H9 (cell line): ENCODE measurements around the gene CCM2L. TPM values are rescaled to one million over a fixed set of nuclear protein-coding genes. Genes with fewer than 3 reads are reported as not detected.
A peak's percentile ranks its signal among the peaks of the same experiment; 100 is the strongest.

Experiments
- DNase-seq: peaks from one replicate; pipeline ENCODE4 v3.0.0-alpha.2; 2017
- H2AFZ ChIP-seq: one replicate; pipeline ENCODE4 v1.6.1; 2013; ENCODE audit warnings: mild to moderate bottlenecking, low read length, control low read depth, moderate library complexity
- H2AK5ac ChIP-seq: 2 replicates; pipeline ENCODE4 v1.6.1; 2013; ENCODE audit warnings: low read length, control low read depth, mixed read lengths; ENCODE audit not compliant: insufficient read length
- H2BK120ac ChIP-seq: one replicate; pipeline ENCODE4 v1.6.1; 2013; ENCODE audit warnings: low read depth, mild to moderate bottlenecking, low read length, control low read depth, inconsistent platforms; ENCODE audit not compliant: poor library complexity, severe bottlenecking
- H2BK12ac ChIP-seq: 2 replicates; pipeline ENCODE4 v1.6.1; 2013; ENCODE audit warnings: low read length, control low read depth, mixed read lengths, low read depth; ENCODE audit not compliant: insufficient read length
- H2BK15ac ChIP-seq: 2 replicates; pipeline ENCODE4 v1.6.1; 2013; ENCODE audit warnings: low read depth, low read length, control low read depth
- H2BK20ac ChIP-seq: one replicate; pipeline ENCODE4 v1.6.1; 2013; ENCODE audit warnings: low read depth, mild to moderate bottlenecking, low read length, control low read depth, inconsistent platforms; ENCODE audit not compliant: poor library complexity, severe bottlenecking
- H2BK5ac ChIP-seq: 2 replicates; pipeline ENCODE4 v1.6.1; 2013; ENCODE audit warnings: low read length, control low read depth, mixed read lengths; ENCODE audit not compliant: insufficient read length
- H3K14ac ChIP-seq: 2 replicates; pipeline ENCODE4 v1.6.1; 2013; ENCODE audit warnings: low read length, control low read depth; ENCODE audit not compliant: insufficient read depth
- H3K18ac ChIP-seq: 2 replicates; pipeline ENCODE4 v1.6.1; 2013; ENCODE audit warnings: low read depth, mild to moderate bottlenecking, mixed read lengths, low read length, control low read depth; ENCODE audit not compliant: insufficient read length
- H3K23ac ChIP-seq: 2 replicates; pipeline ENCODE4 v1.6.1; 2013; ENCODE audit warnings: low read length, control low read depth, mixed read lengths, low read depth; ENCODE audit not compliant: insufficient read length
- H3K23me2 ChIP-seq: 2 replicates; pipeline ENCODE4 v1.6.1; 2013; ENCODE audit warnings: low read depth, mild to moderate bottlenecking, mixed read lengths, low read length, control low read depth; ENCODE audit not compliant: insufficient read length, poor library complexity, severe bottlenecking
- H3K27ac ChIP-seq: 2 replicates; pipeline ENCODE4 v1.5.1; 2013; ENCODE audit warnings: low read length, control low read depth, mixed read lengths, low read depth; ENCODE audit not compliant: insufficient read length
- H3K27me3 ChIP-seq: 2 replicates; pipeline ENCODE4 v1.6.1; 2013; ENCODE audit warnings: low read length, control low read depth, inconsistent platforms; ENCODE audit not compliant: insufficient read depth
- H3K4ac ChIP-seq: 2 replicates; pipeline ENCODE4 v1.6.1; 2013; ENCODE audit warnings: low read depth, mild to moderate bottlenecking, control low read depth, inconsistent platforms, low read length, moderate library complexity
- H3K4me1 ChIP-seq: 2 replicates; pipeline ENCODE4 v1.6.1; 2013; ENCODE audit warnings: low read length, control low read depth, inconsistent platforms; ENCODE audit not compliant: insufficient read depth
- H3K4me2 ChIP-seq: 2 replicates; pipeline ENCODE4 v1.6.1; 2013; ENCODE audit warnings: low read length, control low read depth, mixed read lengths; ENCODE audit not compliant: insufficient read length, insufficient read depth
- H3K56ac ChIP-seq: 2 replicates; pipeline ENCODE4 v1.6.1; 2013; ENCODE audit warnings: low read depth, mild to moderate bottlenecking, mixed read lengths, low read length, control low read depth; ENCODE audit not compliant: insufficient read length
- H3K79me1 ChIP-seq: 2 replicates; pipeline ENCODE4 v1.6.1; 2013; ENCODE audit warnings: low read depth, mild to moderate bottlenecking, moderate library complexity, low read length, control low read depth, inconsistent platforms; ENCODE audit not compliant: insufficient read depth, poor library complexity, severe bottlenecking
- H3K79me2 ChIP-seq: 2 replicates; pipeline ENCODE4 v1.6.1; 2013; ENCODE audit warnings: low read length, control low read depth, inconsistent platforms; ENCODE audit not compliant: insufficient read depth
- H3K9ac ChIP-seq: 2 replicates; pipeline ENCODE4 v1.6.1; 2013; ENCODE audit warnings: low read length, control low read depth, mixed read lengths; ENCODE audit not compliant: insufficient read length; ENCODE audit errors: extremely low read depth
- H3K9me3 ChIP-seq: one replicate; pipeline ENCODE4 v1.6.1; 2013; ENCODE audit warnings: low read depth, low read length, inconsistent platforms; ENCODE audit not compliant: control insufficient read depth
- H3T11ph ChIP-seq: one replicate; pipeline ENCODE4 v1.6.1; 2013; ENCODE audit warnings: mild to moderate bottlenecking, low read length, control low read depth, inconsistent platforms
- H4K20me1 ChIP-seq: one replicate; pipeline ENCODE4 v1.6.1; 2013; ENCODE audit not compliant: control insufficient read depth, insufficient read length, insufficient read depth
- H4K5ac ChIP-seq: 2 replicates; pipeline ENCODE4 v1.6.1; 2013; ENCODE audit warnings: low read depth, mild to moderate bottlenecking, mixed read lengths, low read length, control low read depth; ENCODE audit not compliant: insufficient read length
- H4K8ac ChIP-seq: replicated peaks from 2 replicates; pipeline ENCODE4 v1.6.1; 2013; ENCODE audit warnings: low read length, control low read depth, mixed read lengths, low read depth; ENCODE audit not compliant: insufficient read length
- H4K91ac ChIP-seq: 2 replicates; pipeline ENCODE4 v1.6.1; 2013; ENCODE audit warnings: low read depth, mild to moderate bottlenecking, moderate library complexity, mixed read lengths, low read length, control low read depth; ENCODE audit not compliant: insufficient read length
- H3K27ac Mint-ChIP-seq, 3 experiments: 2 replicates in 2 of 3; 3 replicates in 1 of 3; pipeline ENCODE4 v1.8.0; 2020 to 2021; ENCODE audit warnings: mixed read lengths in 3 of 3, mild to moderate bottlenecking in 1 of 3, moderate library complexity in 1 of 3
- H3K27me3 Mint-ChIP-seq: 2 replicates; pipeline ENCODE4 v1.8.0; 2021; ENCODE audit warnings: low read depth, mild to moderate bottlenecking, moderate library complexity, mixed read lengths
- H3K36me3 Mint-ChIP-seq, 3 experiments: 2 replicates in 2 of 3; 3 replicates in 1 of 3; pipeline ENCODE4 v1.8.0; 2020 to 2021; ENCODE audit warnings: low read depth in 3 of 3, mixed read lengths in 3 of 3; ENCODE audit not compliant: insufficient read depth in 1 of 3
- H3K4me1 Mint-ChIP-seq, 2 experiments: 2 replicates each; pipeline ENCODE4 v1.8.0; 2020; ENCODE audit warnings: mixed read lengths in 2 of 2
- H3K4me3 Mint-ChIP-seq, 2 experiments: 2 replicates in 1 of 2; 3 replicates in 1 of 2; pipeline ENCODE4 v1.8.0; 2020 to 2021; ENCODE audit warnings: mild to moderate bottlenecking in 2 of 2, mixed read lengths in 2 of 2, moderate library complexity in 1 of 2
- H3K9me3 Mint-ChIP-seq, 2 experiments: 2 replicates in 1 of 2; 3 replicates in 1 of 2; pipeline ENCODE4 v1.8.0; 2020; ENCODE audit warnings: mild to moderate bottlenecking in 2 of 2, mixed read lengths in 2 of 2, moderate library complexity in 1 of 2
- CTCF ChIP-seq: fragments of 200-600 bp; sonication (generic); conservative IDR thresholded peaks from 3 replicates; pipeline ENCODE4 v1.8.0; 2021; ENCODE audit warnings: antibody characterized with exemption, mild to moderate bottlenecking
- WGBS: extraction: QIAGEN DNeasy Blood & Tissue Kit; methylation state at CpG from one replicate; pipeline ENCODE4 v1.1.7; 2013; ENCODE audit warnings: missing lambda C conversion rate, low lambda C conversion rate, mixed read lengths; ENCODE audit not compliant: insufficient read length; ENCODE audit errors: extremely low coverage; 5-methylcytosine and 5-hydroxymethylcytosine counted together
- total RNA-seq: library from RNA; stranded (reverse); gene quantifications from 2 replicates; pipeline ENCODE4 v1.2.1, GENCODE V29; 2021

CCM2L gene
- total RNA-seq, 1 experiment from 2014 or later, result 4.6 TPM

- Histone ChIP-seq H2BK5ac (no peak overlapping the region), H3K9ac (no peak overlapping the region), H3K18ac (no peak overlapping the region), H3K79me1 (no peaks in the 10 kb centered on the region), H2BK20ac (no peak overlapping the region), H3K23ac (no peak overlapping the region), H4K20me1 (no peaks in the 10 kb centered on the region), H2AK5ac (no peak overlapping the region), H3K79me2 (no peaks in the 10 kb centered on the region), H3K56ac (no peak overlapping the region), H2BK120ac (no peak overlapping the region), H2AFZ (no peak overlapping the region), H2BK12ac (no peak overlapping the region), H3K27me3 (peaks cover 2% of the 10 kb centered on the region; the same call in 1 of the 2 replicates), H4K91ac (no peak overlapping the region), H3K9me3 (no peaks in the 10 kb centered on the region), H3K4ac (no peak overlapping the region), H3K27ac (no peak overlapping the region), H3K14ac (no peak overlapping the region), H3K23me2 (peaks cover 7% of the 10 kb centered on the region), H2BK15ac (no peak overlapping the region), H4K5ac (no peak overlapping the region), H4K8ac (no peak overlapping the region), H3K4me2 (peak overlapping the region; percentile 58), H3K4me1 (no peaks in the 10 kb centered on the region), H3T11ph (no peak overlapping the region)
- H3K27ac Mint-ChIP-seq, result peak overlapping the region in 1 of 3 experiments; percentile 90; a peak in 3 of 7 replicates
- TF ChIP-seq CTCF, result no peak; the same call in 2 of the 3 replicates
- no peaks in the 10 kb centered on the region; a peak in 1 of 5 replicates for H3K9me3 Mint-ChIP-seq
- H3K36me3 Mint-ChIP-seq, result no peaks in the 10 kb centered on the region
- peak overlapping the region; percentile 91 to 92 for H3K4me3 Mint-ChIP-seq
- no CpG with 5 or more reads among the region's 57 CpGs for WGBS
- peaks cover 14 to 25% of the 10 kb centered on the region in 2 experiments for H3K4me1 Mint-ChIP-seq
- DNase-seq, result peak; percentile 94
- H3K27me3 Mint-ChIP-seq, result peaks cover 83% of the 10 kb centered on the region
Observed at GRCh38 chr20:31968291-31969126, 41.7 kb upstream of the CCM2L start.
